GM23338 (cell line): ENCODE measurements around the gene SLC27A3. TPM values are rescaled to one million over a fixed set of nuclear protein-coding genes. Genes with fewer than 3 reads are reported as not detected.
A peak's percentile ranks its signal among the peaks of the same experiment; 100 is the strongest.

Source experiments
- ATAC-seq: fragments of 200-7000 bp; cut with Tn5 transposase; 3 replicates; pipeline ENCODE4 v1.9.1; 2020
- DNase-seq: peaks from one replicate; pipeline ENCODE4 v3.0.0-alpha.2; 2015; ENCODE audit warnings: low spot score
- H2AFZ ChIP-seq: fragments of 200-600 bp; sonication (generic); 2 replicates; pipeline ENCODE4 v1.8.0; 2016; ENCODE audit warnings: antibody characterized with exemption, mild to moderate bottlenecking, moderate library complexity
- H3F3A ChIP-seq: fragments of 200-600 bp; sonication (generic); replicated peaks from 2 replicates; pipeline ENCODE4 v1.8.0; 2017; ENCODE audit warnings: antibody characterized with exemption, mixed run types, low read depth
- H3K27ac ChIP-seq: fragments of 200-600 bp; sonication (generic); 2 replicates; pipeline ENCODE4 v1.6.1; 2016; ENCODE audit warnings: low read depth
- H3K27me3 ChIP-seq: fragments of 200-600 bp; sonication (generic); 2 replicates; pipeline ENCODE4 v1.8.0; 2016; ENCODE audit warnings: mild to moderate bottlenecking, mixed run types, moderate library complexity; ENCODE audit not compliant: insufficient read depth
- H3K36me3 ChIP-seq: fragments of 200-600 bp; sonication (generic); 2 replicates; pipeline ENCODE4 v1.8.0; 2016; ENCODE audit warnings: mild to moderate bottlenecking; ENCODE audit not compliant: insufficient read depth
- H3K4me1 ChIP-seq: fragments of 200-600 bp; sonication (generic); 2 replicates; pipeline ENCODE4 v1.8.0; 2016; ENCODE audit warnings: mild to moderate bottlenecking, moderate library complexity; ENCODE audit not compliant: insufficient read depth
- H3K4me2 ChIP-seq: fragments of 200-600 bp; sonication (generic); 2 replicates; pipeline ENCODE4 v1.7.1; 2017; ENCODE audit warnings: mixed run types
- H3K4me3 ChIP-seq: fragments of 200-600 bp; sonication (generic); 2 replicates; pipeline ENCODE4 v1.6.1; 2016; ENCODE audit warnings: mixed run types
- H3K79me2 ChIP-seq: fragments of 200-600 bp; sonication (generic); replicated peaks from 2 replicates; pipeline ENCODE4 v1.8.0; 2017; ENCODE audit warnings: mild to moderate bottlenecking; ENCODE audit not compliant: insufficient read depth
- H3K9me2 ChIP-seq: fragments of 200-600 bp; sonication (generic); 2 replicates; pipeline ENCODE4 v1.8.0; 2017; ENCODE audit not compliant: insufficient read depth
- H4K20me1 ChIP-seq: fragments of 200-600 bp; sonication (generic); replicated peaks from 2 replicates; pipeline ENCODE4 v1.8.0; 2017; ENCODE audit warnings: mild to moderate bottlenecking; ENCODE audit not compliant: insufficient read depth
- H3K27ac Mint-ChIP-seq: 2 replicates; pipeline ENCODE4 v1.8.0; 2020; ENCODE audit warnings: inconsistent platforms, mild to moderate bottlenecking, moderate library complexity, mixed read lengths
- H3K27me3 Mint-ChIP-seq: 3 replicates; pipeline ENCODE4 v1.8.0; 2022; ENCODE audit warnings: low read depth, mild to moderate bottlenecking, moderate library complexity, mixed read lengths, inconsistent platforms; ENCODE audit not compliant: insufficient read depth, poor library complexity
- H3K36me3 Mint-ChIP-seq: 3 replicates; pipeline ENCODE4 v1.8.0; 2021; ENCODE audit warnings: low read depth, mild to moderate bottlenecking, inconsistent platforms, moderate library complexity, mixed read lengths
- H3K4me1 Mint-ChIP-seq: 3 replicates; pipeline ENCODE4 v1.8.0; 2020; ENCODE audit warnings: mild to moderate bottlenecking, inconsistent platforms, mixed read lengths
- H3K4me3 Mint-ChIP-seq: 3 replicates; pipeline ENCODE4 v1.8.0; 2021; ENCODE audit warnings: moderate library complexity, mild to moderate bottlenecking, inconsistent platforms, mixed read lengths
- H3K9me3 Mint-ChIP-seq: 3 replicates; pipeline ENCODE4 v1.8.0; 2020; ENCODE audit warnings: moderate library complexity, mild to moderate bottlenecking, inconsistent platforms, mixed read lengths
- CREB1 ChIP-seq: fragments of 250-450 bp; sonication (Bioruptor Pico); IDR thresholded peaks from 2 replicates; pipeline ENCODE4 v1.5.0; 2020; ENCODE audit warnings: low read depth, mild to moderate bottlenecking, moderate library complexity
- ETS1 ChIP-seq: IDR thresholded peaks from 2 replicates; pipeline ENCODE4 v1.6.1; 2016; ENCODE audit warnings: antibody characterized with exemption
- EZH2 ChIP-seq: fragments of 200-600 bp; sonication (generic); IDR thresholded peaks from one replicate; pipeline ENCODE4 v1.8.0; 2017; ENCODE audit warnings: antibody characterized with exemption, mild to moderate bottlenecking, low read depth; ENCODE audit not compliant: unreplicated experiment
- EZH2phosphoT487 ChIP-seq: fragments of 200-600 bp; sonication (generic); IDR thresholded peaks from one replicate; pipeline ENCODE4 v1.8.1; 2018; ENCODE audit warnings: antibody characterized with exemption; ENCODE audit not compliant: unreplicated experiment
- JUNB ChIP-seq: IDR thresholded peaks from one replicate; pipeline ENCODE4 v1.6.1; 2016; ENCODE audit warnings: antibody characterized with exemption; ENCODE audit not compliant: unreplicated experiment
- NANOG ChIP-seq: IDR thresholded peaks from 2 replicates; pipeline ENCODE4 v1.6.1; 2016; ENCODE audit warnings: antibody characterized with exemption, borderline replicate concordance
- POLR2AphosphoS5 ChIP-seq: IDR thresholded peaks from 2 replicates; pipeline ENCODE4 v1.6.1; 2016; ENCODE audit warnings: antibody characterized with exemption, low read depth
- STAT1 ChIP-seq: IDR thresholded peaks from one replicate; pipeline ENCODE4 v1.6.1; 2016; ENCODE audit warnings: antibody characterized with exemption; ENCODE audit not compliant: unreplicated experiment
- ZNF114 ChIP-seq: fragments of 250-450 bp; sonication (Bioruptor Pico); IDR thresholded peaks from 2 replicates; pipeline ENCODE4 v1.5.0; 2020; ENCODE audit warnings: mild to moderate bottlenecking, moderate library complexity
- ZNF331 ChIP-seq: fragments of 250-450 bp; sonication (Bioruptor Pico); IDR thresholded peaks from 2 replicates; pipeline ENCODE4 v1.5.0; 2020; ENCODE audit warnings: low read depth, mild to moderate bottlenecking, moderate library complexity
- polyA plus RNA-seq: library from polyadenylated mRNA; unstranded; fragments of >200 nt; fragmentation: Nextera tagmentation; extraction: Ambion mirVana; gene quantifications from 2 replicates; pipeline ENCODE4 v1.2.1, GENCODE V29; 2016
- total RNA-seq: library from RNA; depleted of rRNA; stranded (reverse); fragments of >200 nt; shearing (Covaris generic); gene quantifications from 2 replicates; pipeline ENCODE4 v1.2.3, GENCODE V29; 2014
- TF ChIP-seq, protein P1 (sequence below), 2 experiments: fragments of 200-600 bp in 1 of 2; sonication (generic) in 1 of 2; conservative IDR thresholded peaks; 2 replicates each; pipeline versions ENCODE4 v1.5.1 to v1.6.1; 2016 to 2017; ENCODE audit warnings: antibody characterized with exemption in 2 of 2, low read depth in 2 of 2, mild to moderate bottlenecking in 2 of 2, moderate library complexity in 1 of 2
- TF ChIP-seq, protein P2 (sequence below): IDR thresholded peaks from one replicate; pipeline ENCODE4 v1.6.1; 2018; ENCODE audit warnings: antibody characterized with exemption; ENCODE audit not compliant: unreplicated experiment
- TF ChIP-seq, protein P3 (sequence below): fragments of 250-450 bp; sonication (Bioruptor Pico); IDR thresholded peaks from 2 replicates; pipeline ENCODE4 v1.5.0; 2020; ENCODE audit warnings: mild to moderate bottlenecking, moderate library complexity

SLC27A3 gene
- total and polyA plus RNA-seq, 2 experiments from 2014 or later: 24.2 to 26.3 TPM

DNA sequence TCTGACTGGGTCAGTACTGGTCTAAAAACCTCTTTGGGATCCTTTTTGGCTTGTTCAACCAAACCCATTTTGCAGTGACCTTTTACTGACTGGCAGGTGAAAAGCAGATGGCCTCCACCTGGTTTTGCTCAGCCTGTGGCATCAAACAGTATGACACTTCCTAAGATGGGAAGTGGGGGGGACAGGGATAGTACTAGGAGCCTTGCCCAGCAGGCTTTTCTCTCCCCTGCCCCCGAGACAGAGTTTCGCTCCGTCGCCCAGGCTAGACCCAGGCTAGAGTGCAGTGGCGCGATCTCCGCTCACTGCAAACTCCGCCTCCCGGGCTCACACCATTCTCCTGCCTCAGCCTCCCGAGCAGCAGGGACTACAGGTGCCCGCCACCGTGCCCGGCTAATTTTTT lies 29.0 kb upstream of the SLC27A3 start:
- no peaks in the 10 kb centered on the region for H4K20me1 ChIP-seq
- peak overlapping the region; percentile 69 for H3K4me2 ChIP-seq
- H3K27me3 ChIP-seq: no peaks in the 10 kb centered on the region
- DNase-seq: peak; percentile 56
- H3F3A ChIP-seq: peaks cover 35% of the 10 kb centered on the region
- no peak overlapping the region for H2AFZ ChIP-seq
- Mint-ChIP-seq H3K27ac (peak overlapping the region; percentile 98), H3K4me3 (peak overlapping the region; percentile 56), H3K4me1 (peaks cover 82% of the 10 kb centered on the region), H3K9me3 (no peaks in the 10 kb centered on the region), H3K27me3 (peaks cover 2% of the 10 kb centered on the region), H3K36me3 (peaks cover 92% of the 10 kb centered on the region)
- no peaks in the 10 kb centered on the region for H3K9me2 ChIP-seq
- peaks cover 18% of the 10 kb centered on the region for H3K79me2 ChIP-seq
- TF ChIP-seq ETS1 (no peak), ZNF331 (no peak), CREB1 (no peak), NANOG (no peak), EZH2phosphoT487 (no peak), STAT1 (no peak), EZH2 (no peak), POLR2AphosphoS5 (no peak), JUNB (no peak), ZNF114 (no peak)
- TF ChIP-seq, protein P1, sequence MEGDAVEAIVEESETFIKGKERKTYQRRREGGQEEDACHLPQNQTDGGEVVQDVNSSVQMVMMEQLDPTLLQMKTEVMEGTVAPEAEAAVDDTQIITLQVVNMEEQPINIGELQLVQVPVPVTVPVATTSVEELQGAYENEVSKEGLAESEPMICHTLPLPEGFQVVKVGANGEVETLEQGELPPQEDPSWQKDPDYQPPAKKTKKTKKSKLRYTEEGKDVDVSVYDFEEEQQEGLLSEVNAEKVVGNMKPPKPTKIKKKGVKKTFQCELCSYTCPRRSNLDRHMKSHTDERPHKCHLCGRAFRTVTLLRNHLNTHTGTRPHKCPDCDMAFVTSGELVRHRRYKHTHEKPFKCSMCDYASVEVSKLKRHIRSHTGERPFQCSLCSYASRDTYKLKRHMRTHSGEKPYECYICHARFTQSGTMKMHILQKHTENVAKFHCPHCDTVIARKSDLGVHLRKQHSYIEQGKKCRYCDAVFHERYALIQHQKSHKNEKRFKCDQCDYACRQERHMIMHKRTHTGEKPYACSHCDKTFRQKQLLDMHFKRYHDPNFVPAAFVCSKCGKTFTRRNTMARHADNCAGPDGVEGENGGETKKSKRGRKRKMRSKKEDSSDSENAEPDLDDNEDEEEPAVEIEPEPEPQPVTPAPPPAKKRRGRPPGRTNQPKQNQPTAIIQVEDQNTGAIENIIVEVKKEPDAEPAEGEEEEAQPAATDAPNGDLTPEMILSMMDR (conservative IDR thresholded peaks at IDR 0.05; ENCODE audit: low read depth in 2 of 2): no peak
- TF ChIP-seq, protein P2, sequence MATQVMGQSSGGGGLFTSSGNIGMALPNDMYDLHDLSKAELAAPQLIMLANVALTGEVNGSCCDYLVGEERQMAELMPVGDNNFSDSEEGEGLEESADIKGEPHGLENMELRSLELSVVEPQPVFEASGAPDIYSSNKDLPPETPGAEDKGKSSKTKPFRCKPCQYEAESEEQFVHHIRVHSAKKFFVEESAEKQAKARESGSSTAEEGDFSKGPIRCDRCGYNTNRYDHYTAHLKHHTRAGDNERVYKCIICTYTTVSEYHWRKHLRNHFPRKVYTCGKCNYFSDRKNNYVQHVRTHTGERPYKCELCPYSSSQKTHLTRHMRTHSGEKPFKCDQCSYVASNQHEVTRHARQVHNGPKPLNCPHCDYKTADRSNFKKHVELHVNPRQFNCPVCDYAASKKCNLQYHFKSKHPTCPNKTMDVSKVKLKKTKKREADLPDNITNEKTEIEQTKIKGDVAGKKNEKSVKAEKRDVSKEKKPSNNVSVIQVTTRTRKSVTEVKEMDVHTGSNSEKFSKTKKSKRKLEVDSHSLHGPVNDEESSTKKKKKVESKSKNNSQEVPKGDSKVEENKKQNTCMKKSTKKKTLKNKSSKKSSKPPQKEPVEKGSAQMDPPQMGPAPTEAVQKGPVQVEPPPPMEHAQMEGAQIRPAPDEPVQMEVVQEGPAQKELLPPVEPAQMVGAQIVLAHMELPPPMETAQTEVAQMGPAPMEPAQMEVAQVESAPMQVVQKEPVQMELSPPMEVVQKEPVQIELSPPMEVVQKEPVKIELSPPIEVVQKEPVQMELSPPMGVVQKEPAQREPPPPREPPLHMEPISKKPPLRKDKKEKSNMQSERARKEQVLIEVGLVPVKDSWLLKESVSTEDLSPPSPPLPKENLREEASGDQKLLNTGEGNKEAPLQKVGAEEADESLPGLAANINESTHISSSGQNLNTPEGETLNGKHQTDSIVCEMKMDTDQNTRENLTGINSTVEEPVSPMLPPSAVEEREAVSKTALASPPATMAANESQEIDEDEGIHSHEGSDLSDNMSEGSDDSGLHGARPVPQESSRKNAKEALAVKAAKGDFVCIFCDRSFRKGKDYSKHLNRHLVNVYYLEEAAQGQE: no peak
- TF ChIP-seq, protein P3, sequence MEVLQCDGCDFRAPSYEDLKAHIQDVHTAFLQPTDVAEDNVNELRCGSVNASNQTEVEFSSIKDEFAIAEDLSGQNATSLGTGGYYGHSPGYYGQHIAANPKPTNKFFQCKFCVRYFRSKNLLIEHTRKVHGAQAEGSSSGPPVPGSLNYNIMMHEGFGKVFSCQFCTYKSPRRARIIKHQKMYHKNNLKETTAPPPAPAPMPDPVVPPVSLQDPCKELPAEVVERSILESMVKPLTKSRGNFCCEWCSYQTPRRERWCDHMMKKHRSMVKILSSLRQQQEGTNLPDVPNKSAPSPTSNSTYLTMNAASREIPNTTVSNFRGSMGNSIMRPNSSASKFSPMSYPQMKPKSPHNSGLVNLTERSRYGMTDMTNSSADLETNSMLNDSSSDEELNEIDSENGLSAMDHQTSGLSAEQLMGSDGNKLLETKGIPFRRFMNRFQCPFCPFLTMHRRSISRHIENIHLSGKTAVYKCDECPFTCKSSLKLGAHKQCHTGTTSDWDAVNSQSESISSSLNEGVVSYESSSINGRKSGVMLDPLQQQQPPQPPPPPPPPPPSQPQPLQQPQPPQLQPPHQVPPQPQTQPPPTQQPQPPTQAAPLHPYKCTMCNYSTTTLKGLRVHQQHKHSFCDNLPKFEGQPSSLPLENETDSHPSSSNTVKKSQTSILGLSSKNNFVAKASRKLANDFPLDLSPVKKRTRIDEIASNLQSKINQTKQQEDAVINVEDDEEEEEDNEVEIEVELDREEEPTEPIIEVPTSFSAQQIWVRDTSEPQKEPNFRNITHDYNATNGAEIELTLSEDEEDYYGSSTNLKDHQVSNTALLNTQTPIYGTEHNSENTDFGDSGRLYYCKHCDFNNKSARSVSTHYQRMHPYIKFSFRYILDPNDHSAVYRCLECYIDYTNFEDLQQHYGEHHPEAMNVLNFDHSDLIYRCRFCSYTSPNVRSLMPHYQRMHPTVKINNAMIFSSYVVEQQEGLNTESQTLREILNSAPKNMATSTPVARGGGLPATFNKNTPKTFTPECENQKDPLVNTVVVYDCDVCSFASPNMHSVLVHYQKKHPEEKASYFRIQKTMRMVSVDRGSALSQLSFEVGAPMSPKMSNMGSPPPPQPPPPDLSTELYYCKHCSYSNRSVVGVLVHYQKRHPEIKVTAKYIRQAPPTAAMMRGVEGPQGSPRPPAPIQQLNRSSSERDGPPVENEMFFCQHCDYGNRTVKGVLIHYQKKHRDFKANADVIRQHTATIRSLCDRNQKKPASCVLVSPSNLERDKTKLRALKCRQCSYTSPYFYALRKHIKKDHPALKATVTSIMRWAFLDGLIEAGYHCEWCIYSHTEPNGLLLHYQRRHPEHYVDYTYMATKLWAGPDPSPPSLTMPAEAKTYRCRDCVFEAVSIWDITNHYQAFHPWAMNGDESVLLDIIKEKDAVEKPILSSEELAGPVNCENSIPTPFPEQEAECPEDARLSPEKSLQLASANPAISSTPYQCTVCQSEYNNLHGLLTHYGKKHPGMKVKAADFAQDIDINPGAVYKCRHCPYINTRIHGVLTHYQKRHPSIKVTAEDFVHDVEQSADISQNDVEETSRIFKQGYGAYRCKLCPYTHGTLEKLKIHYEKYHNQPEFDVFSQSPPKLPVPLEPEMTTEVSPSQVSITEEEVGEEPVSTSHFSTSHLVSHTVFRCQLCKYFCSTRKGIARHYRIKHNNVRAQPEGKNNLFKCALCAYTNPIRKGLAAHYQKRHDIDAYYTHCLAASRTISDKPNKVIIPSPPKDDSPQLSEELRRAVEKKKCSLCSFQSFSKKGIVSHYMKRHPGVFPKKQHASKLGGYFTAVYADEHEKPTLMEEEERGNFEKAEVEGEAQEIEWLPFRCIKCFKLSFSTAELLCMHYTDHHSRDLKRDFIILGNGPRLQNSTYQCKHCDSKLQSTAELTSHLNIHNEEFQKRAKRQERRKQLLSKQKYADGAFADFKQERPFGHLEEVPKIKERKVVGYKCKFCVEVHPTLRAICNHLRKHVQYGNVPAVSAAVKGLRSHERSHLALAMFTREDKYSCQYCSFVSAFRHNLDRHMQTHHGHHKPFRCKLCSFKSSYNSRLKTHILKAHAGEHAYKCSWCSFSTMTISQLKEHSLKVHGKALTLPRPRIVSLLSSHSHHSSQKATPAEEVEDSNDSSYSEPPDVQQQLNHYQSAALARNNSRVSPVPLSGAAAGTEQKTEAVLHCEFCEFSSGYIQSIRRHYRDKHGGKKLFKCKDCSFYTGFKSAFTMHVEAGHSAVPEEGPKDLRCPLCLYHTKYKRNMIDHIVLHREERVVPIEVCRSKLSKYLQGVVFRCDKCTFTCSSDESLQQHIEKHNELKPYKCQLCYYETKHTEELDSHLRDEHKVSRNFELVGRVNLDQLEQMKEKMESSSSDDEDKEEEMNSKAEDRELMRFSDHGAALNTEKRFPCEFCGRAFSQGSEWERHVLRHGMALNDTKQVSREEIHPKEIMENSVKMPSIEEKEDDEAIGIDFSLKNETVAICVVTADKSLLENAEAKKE: no peak
- peaks cover 17% of the 10 kb centered on the region for H3K36me3 ChIP-seq
- peaks cover 69% of the 10 kb centered on the region for H3K4me1 ChIP-seq
- ATAC-seq: peak; percentile 54
- peak overlapping the region; percentile 93 for H3K27ac ChIP-seq
- H3K4me3 ChIP-seq: peak overlapping the region; percentile 24
